Measurements from ENCODE around the gene AGTRAP. TPM values are rescaled to one million over a fixed set of nuclear protein-coding genes. Genes with fewer than 3 reads are reported as not detected.

Gene AGTRAP
- total RNA-seq, 1 donor from 2014 or later: 95.6 TPM

DNA sequence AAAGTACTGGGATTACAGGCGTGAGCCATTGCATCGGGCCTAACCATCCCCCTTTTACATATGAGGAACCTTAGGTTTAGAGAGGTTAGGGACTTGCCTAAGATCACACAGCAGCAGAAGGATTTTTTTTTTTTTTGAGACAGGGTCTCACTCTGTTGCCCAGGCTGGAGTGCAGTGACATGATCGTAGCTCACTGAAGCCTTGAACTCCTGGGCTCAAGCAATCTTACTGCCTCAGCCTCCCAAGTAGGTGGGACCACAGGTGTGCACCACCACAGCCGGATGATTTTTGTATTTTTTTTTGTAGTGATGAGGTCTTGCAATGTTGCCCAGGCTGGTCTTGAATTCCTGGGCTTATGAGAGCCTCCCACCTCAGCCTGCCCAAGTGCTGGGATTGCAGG lies 23.9 kb downstream of the AGTRAP start:
- peaks cover 10% of the 10 kb centered on the region for H3K27me3 ChIP-seq

DNA sequence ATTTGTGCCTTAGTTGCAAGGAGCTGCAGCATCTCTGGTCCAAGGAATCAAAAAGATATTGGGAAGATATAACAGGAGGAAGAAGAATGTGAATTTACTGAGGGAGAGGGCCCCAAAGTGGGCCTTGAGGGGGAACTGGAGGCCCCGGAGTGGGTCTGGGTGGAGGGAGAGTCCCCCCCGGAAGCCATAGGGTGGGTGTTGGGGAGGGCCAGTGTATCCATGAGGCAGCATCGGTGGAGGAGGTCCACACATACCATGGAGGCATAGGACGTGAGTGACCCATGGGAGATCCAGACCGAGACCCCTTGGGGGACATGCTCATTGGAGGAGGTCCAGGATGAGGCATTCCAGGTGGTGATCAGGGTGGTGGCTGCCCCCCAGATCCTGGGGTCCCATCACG lies 25.3 kb downstream of the AGTRAP start:
- TF ChIP-seq, protein P1, sequence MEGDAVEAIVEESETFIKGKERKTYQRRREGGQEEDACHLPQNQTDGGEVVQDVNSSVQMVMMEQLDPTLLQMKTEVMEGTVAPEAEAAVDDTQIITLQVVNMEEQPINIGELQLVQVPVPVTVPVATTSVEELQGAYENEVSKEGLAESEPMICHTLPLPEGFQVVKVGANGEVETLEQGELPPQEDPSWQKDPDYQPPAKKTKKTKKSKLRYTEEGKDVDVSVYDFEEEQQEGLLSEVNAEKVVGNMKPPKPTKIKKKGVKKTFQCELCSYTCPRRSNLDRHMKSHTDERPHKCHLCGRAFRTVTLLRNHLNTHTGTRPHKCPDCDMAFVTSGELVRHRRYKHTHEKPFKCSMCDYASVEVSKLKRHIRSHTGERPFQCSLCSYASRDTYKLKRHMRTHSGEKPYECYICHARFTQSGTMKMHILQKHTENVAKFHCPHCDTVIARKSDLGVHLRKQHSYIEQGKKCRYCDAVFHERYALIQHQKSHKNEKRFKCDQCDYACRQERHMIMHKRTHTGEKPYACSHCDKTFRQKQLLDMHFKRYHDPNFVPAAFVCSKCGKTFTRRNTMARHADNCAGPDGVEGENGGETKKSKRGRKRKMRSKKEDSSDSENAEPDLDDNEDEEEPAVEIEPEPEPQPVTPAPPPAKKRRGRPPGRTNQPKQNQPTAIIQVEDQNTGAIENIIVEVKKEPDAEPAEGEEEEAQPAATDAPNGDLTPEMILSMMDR (IDR thresholded peaks at IDR 0.05): no peak
- Histone ChIP-seq H3K4me1 (peaks cover 0 to 3% of the 10 kb centered on the region in 2 donors), H3K27me3 (peaks cover 10% of the 10 kb centered on the region), H3K27ac (no peak overlapping the region), H3K36me3 (no peaks in the 10 kb centered on the region), H3K4me3 (no peak overlapping the region), H3K9me3 (no peaks in the 10 kb centered on the region)
- DNase-seq (ENCODE audit: low spot score in 2 of 2): no peak
- intact Hi-C loops (cut with DNase I): no loop called here

More for the DNA sequence above, 23.9 kb downstream of the AGTRAP start:
- TF ChIP-seq, protein P1 (IDR thresholded peaks at IDR 0.05): no peak
- Histone ChIP-seq H3K4me3 (no peak overlapping the region), H3K9me3 (no peaks in the 10 kb centered on the region), H3K36me3 (no peaks in the 10 kb centered on the region), H3K27ac (no peak overlapping the region), H3K4me1 (peaks cover 0 to 3% of the 10 kb centered on the region in 2 donors)
- intact Hi-C loops (cut with DNase I): no loop called here
- no peak for DNase-seq (ENCODE audit: low spot score in 2 of 2)

DNA sequence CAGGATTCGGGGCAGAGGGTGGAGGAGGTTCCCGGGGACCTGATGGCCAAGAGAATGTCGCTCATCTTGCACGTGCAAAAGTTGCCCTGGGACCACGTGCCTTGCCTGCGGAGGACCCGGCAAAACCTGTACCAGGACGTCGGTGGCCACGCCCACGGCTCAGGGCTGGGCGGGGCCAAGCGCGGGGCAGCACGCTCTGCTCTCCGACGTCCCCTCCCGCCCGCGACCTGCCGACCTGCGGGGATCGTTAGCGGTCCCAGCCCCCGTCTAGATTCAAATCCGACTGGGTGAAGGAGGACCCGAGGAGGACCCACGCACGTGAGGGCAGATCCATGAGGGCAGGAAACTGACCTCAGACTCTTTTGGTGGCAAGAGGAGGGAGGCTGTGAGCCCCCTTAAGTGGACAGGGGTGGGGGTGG lies 26.1 kb downstream of the AGTRAP start, which contains the start of gene C1orf167:
C1orf167 (plus strand) TSS at position 206 of the 419 bp plus-strand sequence. CDS start 2,208 bp downstream, outside the sequence.
- intact Hi-C loops (cut with DNase I): no loop called here
- no peaks in the 10 kb centered on the region for H3K36me3 ChIP-seq

DNA sequence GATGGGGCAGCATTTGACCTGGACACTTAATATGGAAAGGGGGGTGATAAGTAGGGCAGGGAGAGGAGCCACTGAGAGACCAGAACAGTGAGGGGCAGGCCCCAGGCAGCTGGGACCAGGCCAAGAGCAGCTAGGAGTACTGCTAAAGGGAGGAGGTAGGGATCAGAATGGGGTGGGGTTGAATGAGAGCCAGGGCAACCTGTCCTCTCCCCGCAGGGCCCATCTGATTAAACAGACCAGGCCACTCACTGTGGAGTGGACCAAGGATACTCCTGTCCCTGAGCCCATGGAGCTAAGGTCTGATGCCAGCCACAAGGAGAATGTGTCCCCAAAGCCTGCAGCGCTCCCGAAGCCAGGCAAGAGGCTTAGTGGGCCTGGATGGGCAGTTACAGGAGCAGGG lies 28.2 kb downstream of the AGTRAP start:
- intact Hi-C loops (cut with DNase I): no loop called here
- no peaks in the 10 kb centered on the region for H3K36me3 ChIP-seq
- no peak overlapping the region for H3K4me3 ChIP-seq
- H3K9me3 ChIP-seq: no peaks in the 10 kb centered on the region
- H3K27ac ChIP-seq: no peak overlapping the region
- peaks cover 10% of the 10 kb centered on the region for H3K27me3 ChIP-seq
- TF ChIP-seq, protein P1 (IDR thresholded peaks at IDR 0.05): no peak
- DNase-seq (ENCODE audit: low spot score in 2 of 2): no peak
- peaks cover 0 to 3% of the 10 kb centered on the region in 2 donors for H3K4me1 ChIP-seq

More for the DNA sequence above, 26.1 kb downstream of the AGTRAP start, which contains the start of gene C1orf167:
- peaks cover 10% of the 10 kb centered on the region for H3K27me3 ChIP-seq
- H3K9me3 ChIP-seq: no peaks in the 10 kb centered on the region
- TF ChIP-seq, protein P1 (IDR thresholded peaks at IDR 0.05): no peak
- H3K4me1 ChIP-seq: peaks cover 0 to 3% of the 10 kb centered on the region in 2 donors
- H3K27ac ChIP-seq: no peak within 1 kb of the TSS
- H3K4me3 ChIP-seq: no peak within 1 kb of the TSS
- no peak for DNase-seq (ENCODE audit: low spot score in 2 of 2)

DNA sequence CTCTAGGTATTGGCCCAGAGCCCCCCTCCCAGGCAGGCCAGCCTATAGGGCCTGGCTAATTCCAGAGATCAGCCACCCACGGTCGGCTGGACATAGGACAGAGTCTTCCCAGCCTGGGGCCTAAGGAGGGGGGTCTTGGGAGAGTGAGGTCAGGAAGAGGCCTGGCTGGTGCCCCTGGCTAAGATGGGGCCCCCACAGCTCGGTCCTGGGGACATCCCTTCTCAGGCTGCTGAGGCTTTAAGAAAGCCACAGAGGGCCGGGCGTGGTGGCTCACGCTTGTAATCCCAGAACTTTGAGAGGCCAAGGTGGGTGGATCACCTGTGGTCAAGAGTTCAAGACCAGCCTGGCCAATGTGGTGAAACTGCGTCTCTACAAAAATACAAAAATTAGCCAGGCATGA lies 28.6 kb downstream of the AGTRAP start:
- TF ChIP-seq, protein P1 (IDR thresholded peaks at IDR 0.05): no peak
- Histone ChIP-seq H3K4me1 (peaks cover 0 to 3% of the 10 kb centered on the region in 2 donors), H3K4me3 (no peak overlapping the region), H3K27ac (no peak overlapping the region), H3K36me3 (no peaks in the 10 kb centered on the region), H3K9me3 (no peaks in the 10 kb centered on the region), H3K27me3 (peaks cover 10% of the 10 kb centered on the region)
- DNase-seq (ENCODE audit: low spot score in 2 of 2): no peak
- intact Hi-C loops (cut with DNase I): no loop called here
